Endodermal cell (in vitro differentiated cells): ENCODE data around the gene MAPK1. TPM values are rescaled to one million over a fixed set of nuclear protein-coding genes. Genes with fewer than 3 reads are reported as not detected.

ENCODE experiments used
- DNase-seq: peaks from one replicate; pipeline ENCODE4 v3.0.0-alpha.2; 2017
- H3K27ac ChIP-seq: 2 replicates; pipeline ENCODE4 v1.5.1; 2013; ENCODE audit warnings: mild to moderate bottlenecking, low read depth, low read length, moderate library complexity
- H3K27me3 ChIP-seq: 2 replicates; pipeline ENCODE4 v1.6.1; 2013; ENCODE audit warnings: mild to moderate bottlenecking, low read length, moderate library complexity; ENCODE audit not compliant: insufficient read depth, control insufficient read depth, poor library complexity, severe bottlenecking
- H3K36me3 ChIP-seq: 2 replicates; pipeline ENCODE4 v1.7.0; 2013; ENCODE audit warnings: mild to moderate bottlenecking, low read length, moderate library complexity; ENCODE audit not compliant: control insufficient read depth, insufficient read depth
- H3K4me1 ChIP-seq: one replicate; pipeline ENCODE4 v1.7.0; 2013; ENCODE audit warnings: low read length; ENCODE audit not compliant: control insufficient read depth, insufficient read depth
- H3K4me3 ChIP-seq: 2 replicates; pipeline ENCODE4 v1.5.1; 2013; ENCODE audit warnings: mild to moderate bottlenecking, low read length, moderate library complexity
- H3K9ac ChIP-seq: 2 replicates; pipeline ENCODE4 v1.6.1; 2013; ENCODE audit warnings: mild to moderate bottlenecking, low read length, moderate library complexity; ENCODE audit not compliant: poor library complexity, severe bottlenecking; ENCODE audit errors: extremely low read depth
- H3K9me3 ChIP-seq: 2 replicates; pipeline ENCODE4 v1.6.1; 2013; ENCODE audit warnings: mild to moderate bottlenecking, low read length, moderate library complexity; ENCODE audit not compliant: control insufficient read depth
- H3K27ac Mint-ChIP-seq: 2 replicates; pipeline ENCODE4 v1.8.0; 2020; ENCODE audit warnings: mixed read lengths
- H3K27me3 Mint-ChIP-seq: 2 replicates; pipeline ENCODE4 v1.8.0; 2021; ENCODE audit warnings: mild to moderate bottlenecking, mixed read lengths; ENCODE audit not compliant: insufficient read depth
- H3K36me3 Mint-ChIP-seq: 2 replicates; pipeline ENCODE4 v1.8.0; 2020; ENCODE audit warnings: low read depth, mixed read lengths
- H3K4me1 Mint-ChIP-seq: 2 replicates; pipeline ENCODE4 v1.8.0; 2020; ENCODE audit warnings: mixed read lengths
- H3K4me3 Mint-ChIP-seq: 2 replicates; pipeline ENCODE4 v1.8.0; 2020; ENCODE audit warnings: mild to moderate bottlenecking, moderate library complexity, mixed read lengths
- H3K9me3 Mint-ChIP-seq: 2 replicates; pipeline ENCODE4 v1.8.0; 2020; ENCODE audit warnings: mild to moderate bottlenecking, mixed read lengths
- WGBS, 2 experiments: methylation state at CpG; one replicate each; pipeline versions ENCODE4 v1.1.5 to v1.1.7; 2013; ENCODE audit warnings: missing lambda C conversion rate in 2 of 2, mixed read lengths in 1 of 2; ENCODE audit not compliant: insufficient coverage in 1 of 2, insufficient read length in 1 of 2; 5-methylcytosine and 5-hydroxymethylcytosine counted together
- total RNA-seq, 2 donors: library from RNA; stranded (reverse); fragmentation: NEBNext Ultra II Directional in 1 of 2; extraction: Animal tissue kit (Norgen Biotek cat#: 25700) in 1 of 2; gene quantifications; 2 replicates in 1 of 2; 3 replicates in 1 of 2; pipeline ENCODE4 v1.2.1, GENCODE V29; 2021
- TF ChIP-seq, protein P1 (sequence below): fragments of 200-600 bp; sonication (generic); conservative IDR thresholded peaks from 2 replicates; pipeline ENCODE4 v1.5.0; 2021; ENCODE audit warnings: antibody characterized with exemption, mild to moderate bottlenecking

The MAPK1 gene
- total RNA-seq, 2 donors from 2014 or later = 76.8 to 78.6 TPM

DNA sequence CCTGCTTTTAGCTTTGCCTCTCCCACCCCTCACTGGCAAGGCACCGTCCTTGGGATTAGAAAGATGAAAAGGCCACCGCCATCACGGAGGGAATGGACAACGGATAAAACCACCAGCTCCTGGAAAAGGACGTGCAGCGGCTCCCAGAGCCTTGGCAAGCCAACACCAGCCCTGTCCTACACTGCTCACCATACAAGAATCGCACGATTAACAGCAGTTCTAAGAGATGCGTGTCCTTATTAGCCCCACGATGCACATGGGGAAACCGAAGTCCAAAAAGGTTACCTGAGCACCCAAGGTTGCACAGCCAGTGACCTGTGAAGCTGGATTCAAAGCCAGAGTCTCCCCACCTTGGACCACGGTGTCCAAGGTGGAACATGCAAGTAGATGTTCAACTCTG, 139.2 kb downstream of the MAPK1 start:
- no peak overlapping the region for H3K27ac Mint-ChIP-seq
- TF ChIP-seq, protein P1, sequence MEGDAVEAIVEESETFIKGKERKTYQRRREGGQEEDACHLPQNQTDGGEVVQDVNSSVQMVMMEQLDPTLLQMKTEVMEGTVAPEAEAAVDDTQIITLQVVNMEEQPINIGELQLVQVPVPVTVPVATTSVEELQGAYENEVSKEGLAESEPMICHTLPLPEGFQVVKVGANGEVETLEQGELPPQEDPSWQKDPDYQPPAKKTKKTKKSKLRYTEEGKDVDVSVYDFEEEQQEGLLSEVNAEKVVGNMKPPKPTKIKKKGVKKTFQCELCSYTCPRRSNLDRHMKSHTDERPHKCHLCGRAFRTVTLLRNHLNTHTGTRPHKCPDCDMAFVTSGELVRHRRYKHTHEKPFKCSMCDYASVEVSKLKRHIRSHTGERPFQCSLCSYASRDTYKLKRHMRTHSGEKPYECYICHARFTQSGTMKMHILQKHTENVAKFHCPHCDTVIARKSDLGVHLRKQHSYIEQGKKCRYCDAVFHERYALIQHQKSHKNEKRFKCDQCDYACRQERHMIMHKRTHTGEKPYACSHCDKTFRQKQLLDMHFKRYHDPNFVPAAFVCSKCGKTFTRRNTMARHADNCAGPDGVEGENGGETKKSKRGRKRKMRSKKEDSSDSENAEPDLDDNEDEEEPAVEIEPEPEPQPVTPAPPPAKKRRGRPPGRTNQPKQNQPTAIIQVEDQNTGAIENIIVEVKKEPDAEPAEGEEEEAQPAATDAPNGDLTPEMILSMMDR = no peak
- Histone ChIP-seq H3K27ac (no peak overlapping the region), H3K4me3 (no peak overlapping the region), H3K9me3 (no peaks in the 10 kb centered on the region), H3K27me3 (no peaks in the 10 kb centered on the region), H3K36me3 (no peaks in the 10 kb centered on the region), H3K4me1 (no peaks in the 10 kb centered on the region), H3K9ac (no peak overlapping the region)
- WGBS, 2 experiments = 82 to 95% methylated on average over 11 to 12 of the region's 12 CpGs
- peaks cover 2% of the 10 kb centered on the region for H3K36me3 Mint-ChIP-seq
- H3K27me3 Mint-ChIP-seq = no peaks in the 10 kb centered on the region
- H3K9me3 Mint-ChIP-seq = no peaks in the 10 kb centered on the region
- H3K4me1 Mint-ChIP-seq = peaks cover 9% of the 10 kb centered on the region
- H3K4me3 Mint-ChIP-seq = no peak overlapping the region
- no peak for DNase-seq

DNA sequence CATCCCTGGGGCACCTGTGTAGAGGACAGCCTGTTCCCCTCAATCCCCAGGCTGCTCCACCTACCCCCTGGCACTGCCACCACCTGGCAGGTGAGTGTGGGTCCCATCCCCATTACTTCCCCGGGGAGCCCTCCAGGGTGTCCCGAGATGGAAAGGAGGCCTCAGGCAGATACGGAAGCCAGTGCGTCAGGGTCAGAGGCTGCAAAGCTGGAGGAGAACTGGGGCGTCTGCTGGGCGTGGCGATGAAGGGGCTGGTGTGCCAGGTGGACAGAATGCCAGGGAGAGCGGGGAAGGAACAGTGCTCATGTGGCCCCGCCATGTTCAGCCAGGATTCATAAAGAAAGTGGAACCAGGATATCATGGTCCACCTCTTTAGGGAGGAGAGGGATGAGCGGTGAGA, 139.7 kb downstream of the MAPK1 start:
- no peaks in the 10 kb centered on the region for H3K4me1 ChIP-seq
- H3K36me3 ChIP-seq = no peaks in the 10 kb centered on the region
- H3K4me3 ChIP-seq = no peak overlapping the region
- Mint-ChIP-seq H3K27ac (no peak overlapping the region), H3K36me3 (peaks cover 2% of the 10 kb centered on the region), H3K4me1 (peaks cover 9% of the 10 kb centered on the region), H3K4me3 (no peak overlapping the region), H3K9me3 (no peaks in the 10 kb centered on the region), H3K27me3 (no peaks in the 10 kb centered on the region)
- no peaks in the 10 kb centered on the region for H3K9me3 ChIP-seq
- no peak overlapping the region for H3K27ac ChIP-seq
- 92 to 99% methylated on average over 9 of the region's 10 CpGs for WGBS, 2 experiments
- TF ChIP-seq, protein P1 = no peak
- no peaks in the 10 kb centered on the region for H3K27me3 ChIP-seq
- no peak for DNase-seq
- no peak overlapping the region for H3K9ac ChIP-seq

DNA sequence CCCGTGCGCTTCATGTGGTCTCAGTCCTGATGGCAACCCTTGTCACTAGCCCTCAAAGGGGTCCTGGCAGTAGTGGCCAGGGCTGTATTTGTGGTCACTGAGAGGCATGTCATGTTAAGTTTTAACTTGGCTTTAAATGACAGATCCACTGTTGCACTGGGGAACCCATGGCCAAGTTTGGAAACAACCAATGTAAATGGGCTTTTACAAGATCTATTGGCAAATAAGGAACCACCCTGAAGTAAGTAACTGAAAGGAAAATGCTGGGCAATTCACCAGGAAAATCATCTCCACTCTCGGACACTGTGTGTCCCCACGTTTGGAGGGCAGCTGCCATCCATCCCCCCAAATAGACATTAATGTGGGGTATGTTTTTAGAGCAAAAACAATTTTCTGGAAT, 140.3 kb downstream of the MAPK1 start:
- H3K4me1 ChIP-seq = no peaks in the 10 kb centered on the region
- no peak for DNase-seq
- H3K27me3 ChIP-seq = no peaks in the 10 kb centered on the region
- H3K36me3 Mint-ChIP-seq = peaks cover 2% of the 10 kb centered on the region
- H3K9me3 Mint-ChIP-seq = no peaks in the 10 kb centered on the region
- no peaks in the 10 kb centered on the region for H3K9me3 ChIP-seq
- H3K9ac ChIP-seq = no peak overlapping the region
- no peak overlapping the region for H3K27ac Mint-ChIP-seq
- H3K4me1 Mint-ChIP-seq = peaks cover 9% of the 10 kb centered on the region
- no peak overlapping the region for H3K27ac ChIP-seq
- TF ChIP-seq, protein P1 = no peak
- 86 to 100% methylated on average over 2 to 4 of the region's 4 CpGs for WGBS, 2 experiments
- no peaks in the 10 kb centered on the region for H3K36me3 ChIP-seq
- no peak overlapping the region for H3K4me3 Mint-ChIP-seq
- H3K4me3 ChIP-seq = no peak overlapping the region
- no peaks in the 10 kb centered on the region for H3K27me3 Mint-ChIP-seq
